HG02970 (cell line): ENCODE measurements around the gene PEAK3.
A peak's percentile ranks its signal among the peaks of the same experiment; 100 is the strongest.

Experiments used
- ATAC-seq: cut with Tn5 transposase; IDR thresholded peaks from one replicate; pipeline ENCODE4 v1.9.1; 2021; ENCODE audit warnings: mild to moderate bottlenecking, moderate library complexity, moderate number of reproducible peaks; ENCODE audit not compliant: unreplicated experiment, low FRiP score

PEAK3 gene

GRCh38 chr19:2273356-2274184, 8.4 kb downstream of the PEAK3 start:
- no peak for ATAC-seq

- no peak for ATAC-seq
Measured at GRCh38 chr19:2271234-2272103, 10.5 kb downstream of the PEAK3 start.

- ATAC-seq: no peak
Measured at GRCh38 chr19:2270423-2271233, 11.3 kb downstream of the PEAK3 start.

GRCh38 chr19:2270157-2270422, 11.9 kb downstream of the PEAK3 start:
- no peak for ATAC-seq

GRCh38 chr19:2269244-2270156, 12.5 kb downstream of the PEAK3 start:
- ATAC-seq: peak; percentile 58

- no peak for ATAC-seq
Measured at GRCh38 chr19:2268861-2269243, 13.1 kb downstream of the PEAK3 start.

- no peak for ATAC-seq
Measured at GRCh38 chr19:2268480-2268830, 13.5 kb downstream of the PEAK3 start.

- ATAC-seq: no peak
Measured at GRCh38 chr19:2266183-2266993, 15.6 kb downstream of the PEAK3 start.

- ATAC-seq: no peak
Measured at GRCh38 chr19:2261438-2262172, 20.4 kb downstream of the PEAK3 start.

- no peak for ATAC-seq
Measured at GRCh38 chr19:2260341-2260805, 21.6 kb downstream of the PEAK3 start.

- ATAC-seq: no peak
Measured at GRCh38 chr19:2259336-2259735, 22.6 kb downstream of the PEAK3 start.

- no peak for ATAC-seq
Measured at GRCh38 chr19:2255982-2256685, 25.8 kb downstream of the PEAK3 start, which contains the start of gene JSRP1. TSS of gene JSRP1 (minus strand) at chr19:2256417. CDS start at chr19:2255314, 1,103 bp downstream.

GRCh38 chr19:2255112-2255845, 26.7 kb downstream of the PEAK3 start:
- ATAC-seq: no peak

- ATAC-seq: no peak
Measured at GRCh38 chr19:2254064-2254872, 27.7 kb downstream of the PEAK3 start.

GRCh38 chr19:2253106-2254063, 28.6 kb downstream of the PEAK3 start:
- no peak for ATAC-seq
